ENCODE data around the gene GALNTL6. TPM values are rescaled to one million over a fixed set of nuclear protein-coding genes. Genes with fewer than 3 reads are reported as not detected.

Gene GALNTL6
- total and polyA plus RNA-seq, 9 of the 15 experiments (the other 6 are each of a cell fraction or from before 2014, with no cell fraction given) = 0.18 to 0.50 (median 0.29) TPM

DNA sequence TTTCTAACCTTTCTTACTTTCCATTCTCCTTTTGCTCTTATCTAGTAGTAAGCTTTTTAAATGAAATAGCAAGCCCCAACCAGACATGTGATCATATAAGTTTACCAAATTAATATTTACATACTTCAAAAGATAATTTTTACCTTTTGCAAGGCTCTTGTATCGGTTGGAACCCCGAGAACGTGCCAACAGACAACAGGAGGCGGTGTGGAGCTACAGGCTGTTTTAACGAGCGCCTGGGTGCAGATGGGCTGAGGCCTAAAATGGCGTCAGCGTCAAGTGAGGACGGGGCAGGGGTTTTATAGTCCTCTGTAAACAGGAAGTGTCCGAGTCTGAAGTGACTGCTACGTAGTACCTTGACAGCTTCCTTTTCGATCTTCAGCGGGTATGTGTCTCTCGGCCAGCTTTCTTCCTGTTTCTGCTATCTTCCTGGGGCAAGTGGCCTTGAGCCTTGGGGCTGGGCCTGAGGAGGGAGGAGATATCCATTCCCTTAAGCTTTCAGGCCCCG is 342.7 kb downstream of the GALNTL6 start (continued):
- TF ChIP-seq POLR2G (IDR thresholded peaks at IDR 0.05; ENCODE audit: low read depth, low read length) = peak; percentile 75
- TF ChIP-seq MAFK (IDR thresholded peaks at IDR 0.05; ENCODE audit: low read length) = no peak
- TF ChIP-seq POLR3G (IDR thresholded peaks at IDR 0.05; ENCODE audit: extremely low read depth, insufficient read length, insufficient replicate concordance) = no peak
- TF ChIP-seq RFX7 (CRISPR knock-in tag; IDR thresholded peaks at IDR 0.05) = no peak
- no peak for TF ChIP-seq ZNF780A (CRISPR knock-in tag; IDR thresholded peaks at IDR 0.05)
- TF ChIP-seq, protein P1, sequence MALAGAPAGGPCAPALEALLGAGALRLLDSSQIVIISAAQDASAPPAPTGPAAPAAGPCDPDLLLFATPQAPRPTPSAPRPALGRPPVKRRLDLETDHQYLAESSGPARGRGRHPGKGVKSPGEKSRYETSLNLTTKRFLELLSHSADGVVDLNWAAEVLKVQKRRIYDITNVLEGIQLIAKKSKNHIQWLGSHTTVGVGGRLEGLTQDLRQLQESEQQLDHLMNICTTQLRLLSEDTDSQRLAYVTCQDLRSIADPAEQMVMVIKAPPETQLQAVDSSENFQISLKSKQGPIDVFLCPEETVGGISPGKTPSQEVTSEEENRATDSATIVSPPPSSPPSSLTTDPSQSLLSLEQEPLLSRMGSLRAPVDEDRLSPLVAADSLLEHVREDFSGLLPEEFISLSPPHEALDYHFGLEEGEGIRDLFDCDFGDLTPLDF (CRISPR knock-in tag; IDR thresholded peaks at IDR 0.05) = no peak
- TF ChIP-seq CTBP1 (IDR thresholded peaks at IDR 0.05; ENCODE audit: borderline replicate concordance) = peak; percentile 31; the same call in 1 of the 2 replicates
- TF ChIP-seq PHF20 (IDR thresholded peaks at IDR 0.05; ENCODE audit: partially characterized antibody) = peak; percentile 37
- peak; percentile 95 for TF ChIP-seq TBP (optimal IDR thresholded peaks at IDR 0.05; ENCODE audit: low read depth, low read length)
- TF ChIP-seq SIN3A (IDR thresholded peaks at IDR 0.05; ENCODE audit: borderline replicate concordance in 2 of 2, control insufficient read depth in 1 of 2, low read depth in 2 of 2, low read length in 2 of 2) = no peak
- TF ChIP-seq, protein P2, sequence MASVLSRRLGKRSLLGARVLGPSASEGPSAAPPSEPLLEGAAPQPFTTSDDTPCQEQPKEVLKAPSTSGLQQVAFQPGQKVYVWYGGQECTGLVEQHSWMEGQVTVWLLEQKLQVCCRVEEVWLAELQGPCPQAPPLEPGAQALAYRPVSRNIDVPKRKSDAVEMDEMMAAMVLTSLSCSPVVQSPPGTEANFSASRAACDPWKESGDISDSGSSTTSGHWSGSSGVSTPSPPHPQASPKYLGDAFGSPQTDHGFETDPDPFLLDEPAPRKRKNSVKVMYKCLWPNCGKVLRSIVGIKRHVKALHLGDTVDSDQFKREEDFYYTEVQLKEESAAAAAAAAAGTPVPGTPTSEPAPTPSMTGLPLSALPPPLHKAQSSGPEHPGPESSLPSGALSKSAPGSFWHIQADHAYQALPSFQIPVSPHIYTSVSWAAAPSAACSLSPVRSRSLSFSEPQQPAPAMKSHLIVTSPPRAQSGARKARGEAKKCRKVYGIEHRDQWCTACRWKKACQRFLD (CRISPR knock-in tag; IDR thresholded peaks at IDR 0.05) = peak; percentile 51; the same call in 1 of the 2 replicates
- TF ChIP-seq, protein P3, sequence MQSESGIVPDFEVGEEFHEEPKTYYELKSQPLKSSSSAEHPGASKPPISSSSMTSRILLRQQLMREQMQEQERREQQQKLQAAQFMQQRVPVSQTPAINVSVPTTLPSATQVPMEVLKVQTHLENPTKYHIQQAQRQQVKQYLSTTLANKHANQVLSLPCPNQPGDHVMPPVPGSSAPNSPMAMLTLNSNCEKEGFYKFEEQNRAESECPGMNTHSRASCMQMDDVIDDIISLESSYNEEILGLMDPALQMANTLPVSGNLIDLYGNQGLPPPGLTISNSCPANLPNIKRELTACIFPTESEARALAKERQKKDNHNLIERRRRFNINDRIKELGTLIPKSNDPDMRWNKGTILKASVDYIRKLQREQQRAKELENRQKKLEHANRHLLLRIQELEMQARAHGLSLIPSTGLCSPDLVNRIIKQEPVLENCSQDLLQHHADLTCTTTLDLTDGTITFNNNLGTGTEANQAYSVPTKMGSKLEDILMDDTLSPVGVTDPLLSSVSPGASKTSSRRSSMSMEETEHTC (IDR thresholded peaks at IDR 0.05) = no peak
- peak; percentile 93 for TF ChIP-seq CREM (IDR thresholded peaks at IDR 0.05; ENCODE audit: low read depth)
- no peak for TF ChIP-seq ZNF263 (CRISPR knock-in tag; IDR thresholded peaks at IDR 0.05; ENCODE audit: borderline replicate concordance)
- TF ChIP-seq CBFA2T3 (IDR thresholded peaks at IDR 0.05) = peak; percentile 59
- TF ChIP-seq, protein P4, sequence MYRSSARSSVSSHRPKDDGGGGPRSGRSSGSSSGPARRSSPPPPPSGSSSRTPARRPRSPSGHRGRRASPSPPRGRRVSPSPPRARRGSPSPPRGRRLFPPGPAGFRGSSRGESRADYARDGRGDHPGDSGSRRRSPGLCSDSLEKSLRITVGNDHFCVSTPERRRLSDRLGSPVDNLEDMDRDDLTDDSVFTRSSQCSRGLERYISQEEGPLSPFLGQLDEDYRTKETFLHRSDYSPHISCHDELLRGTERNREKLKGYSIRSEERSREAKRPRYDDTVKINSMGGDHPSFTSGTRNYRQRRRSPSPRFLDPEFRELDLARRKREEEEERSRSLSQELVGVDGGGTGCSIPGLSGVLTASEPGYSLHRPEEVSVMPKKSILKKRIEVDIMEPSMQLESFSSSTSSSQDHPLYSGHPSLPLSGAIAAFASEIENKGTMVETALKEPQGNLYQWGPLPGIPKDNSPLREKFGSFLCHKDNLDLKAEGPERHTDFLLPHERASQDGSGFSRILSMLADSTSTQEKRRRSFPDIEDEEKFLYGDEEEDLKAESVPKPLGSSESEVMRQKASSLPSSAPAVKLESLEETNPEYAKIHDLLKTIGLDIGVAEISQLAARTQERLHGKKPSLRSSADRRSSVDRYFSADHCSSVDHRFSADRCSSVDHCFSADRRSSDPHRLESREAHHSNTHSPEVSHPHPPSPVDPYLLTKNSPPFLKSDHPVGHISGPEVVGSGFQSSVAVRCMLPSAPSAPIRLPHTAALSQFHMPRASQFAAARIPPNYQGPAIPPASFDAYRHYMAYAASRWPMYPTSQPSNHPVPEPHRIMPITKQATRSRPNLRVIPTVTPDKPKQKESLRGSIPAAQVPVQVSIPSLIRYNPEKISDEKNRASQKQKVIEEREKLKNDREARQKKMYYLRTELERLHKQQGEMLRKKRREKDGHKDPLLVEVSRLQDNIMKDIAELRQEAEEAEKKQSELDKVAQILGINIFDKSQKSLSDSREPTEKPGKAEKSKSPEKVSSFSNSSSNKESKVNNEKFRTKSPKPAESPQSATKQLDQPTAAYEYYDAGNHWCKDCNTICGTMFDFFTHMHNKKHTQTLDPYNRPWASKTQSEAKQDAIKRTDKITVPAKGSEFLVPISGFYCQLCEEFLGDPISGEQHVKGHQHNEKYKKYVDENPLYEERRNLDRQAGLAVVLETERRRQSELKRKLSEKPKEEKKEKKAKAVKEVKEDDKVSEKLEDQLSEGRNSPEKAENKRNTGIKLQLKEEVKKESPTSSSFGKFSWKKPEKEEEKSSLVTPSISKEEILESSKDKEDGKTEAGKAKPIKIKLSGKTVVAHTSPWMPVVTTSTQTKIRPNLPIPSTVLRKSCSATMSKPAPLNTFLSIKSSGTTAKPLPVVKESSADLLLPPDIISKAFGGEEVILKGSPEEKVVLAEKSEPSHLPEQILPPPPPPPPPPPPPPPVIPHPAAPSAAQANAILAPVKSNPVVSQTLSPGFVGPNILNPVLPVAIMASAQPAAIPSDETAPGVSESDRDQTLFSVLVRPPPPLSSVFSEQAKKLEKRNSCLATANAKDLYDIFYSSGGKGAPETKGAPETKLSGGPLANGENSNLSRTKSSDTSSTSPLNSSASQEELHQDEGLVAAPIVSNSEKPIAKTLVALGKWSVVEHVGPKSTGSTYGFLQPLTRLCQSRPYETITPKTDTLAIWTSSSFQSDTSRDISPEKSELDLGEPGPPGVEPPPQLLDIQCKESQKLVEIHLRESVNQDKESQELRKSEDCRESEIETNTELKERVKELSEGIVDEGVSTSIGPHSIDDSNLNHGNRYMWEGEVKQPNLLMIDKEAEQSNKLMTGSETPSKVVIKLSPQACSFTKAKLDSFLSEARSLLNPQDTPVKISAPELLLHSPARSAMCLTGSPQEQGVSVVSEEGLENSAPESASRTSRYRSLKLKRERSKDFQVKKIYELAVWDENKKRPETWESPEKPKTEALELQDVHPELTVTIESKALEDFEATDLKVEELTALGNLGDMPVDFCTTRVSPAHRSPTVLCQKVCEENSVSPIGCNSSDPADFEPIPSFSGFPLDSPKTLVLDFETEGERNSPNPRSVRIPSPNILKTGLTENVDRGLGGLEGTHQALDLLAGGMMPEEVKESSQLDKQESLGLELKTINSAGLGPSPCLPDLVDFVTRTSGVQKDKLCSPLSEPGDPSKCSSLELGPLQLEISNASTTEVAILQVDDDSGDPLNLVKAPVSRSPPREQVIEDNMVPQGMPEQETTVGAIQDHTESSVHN (IDR thresholded peaks at IDR 0.05; ENCODE audit: borderline replicate concordance in 1 of 2, low read depth in 1 of 2) = no peak
- TF ChIP-seq MXI1 (IDR thresholded peaks at IDR 0.05; ENCODE audit: low read depth, low read length) = no peak

Measured in K562 (cell line).